Measurements from ENCODE around the gene WNT2B.

The WNT2B gene

DNA sequence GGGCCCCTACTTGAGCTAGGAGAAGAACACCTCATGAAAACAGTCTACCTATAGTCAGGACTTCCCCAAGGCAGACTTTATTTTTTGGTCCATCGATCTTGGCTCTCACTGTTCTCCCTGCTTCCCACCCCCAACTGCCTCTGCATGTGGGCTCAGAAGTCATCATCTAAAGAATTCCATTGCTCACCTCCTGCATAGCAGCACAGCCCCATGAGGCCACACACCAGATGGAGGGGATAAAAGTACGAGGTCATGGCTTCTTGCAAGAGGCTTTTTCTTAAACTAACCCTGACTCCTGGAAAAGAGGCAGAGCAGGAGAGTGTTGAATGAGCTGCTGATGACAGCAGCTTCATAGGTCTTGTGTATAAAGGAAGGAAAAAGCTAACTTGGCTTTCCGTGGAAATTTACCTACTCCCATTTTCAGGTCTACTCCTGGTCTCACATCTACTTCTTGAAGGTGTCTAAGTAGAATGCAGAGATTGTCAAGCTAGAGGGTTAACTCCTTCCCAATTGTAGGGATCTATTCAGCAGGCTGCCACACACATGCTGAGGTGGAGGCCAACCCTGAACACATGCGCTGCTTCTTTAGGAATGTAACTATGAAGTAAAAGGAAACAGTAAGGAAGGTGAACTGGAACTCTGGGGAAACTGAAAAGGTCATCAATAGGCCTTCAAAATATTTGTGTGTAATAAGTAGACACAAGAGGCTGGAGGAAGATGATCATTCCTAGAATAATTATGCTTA, 18.7 kb downstream of the WNT2B start:
- DNase-seq (ENCODE audit: low spot score), result no peak

- DNase-seq (ENCODE audit: low spot score), result no peak
Observed at GRCh38 chr1:112528076-112528475, 19.3 kb downstream of the WNT2B start.

DNA sequence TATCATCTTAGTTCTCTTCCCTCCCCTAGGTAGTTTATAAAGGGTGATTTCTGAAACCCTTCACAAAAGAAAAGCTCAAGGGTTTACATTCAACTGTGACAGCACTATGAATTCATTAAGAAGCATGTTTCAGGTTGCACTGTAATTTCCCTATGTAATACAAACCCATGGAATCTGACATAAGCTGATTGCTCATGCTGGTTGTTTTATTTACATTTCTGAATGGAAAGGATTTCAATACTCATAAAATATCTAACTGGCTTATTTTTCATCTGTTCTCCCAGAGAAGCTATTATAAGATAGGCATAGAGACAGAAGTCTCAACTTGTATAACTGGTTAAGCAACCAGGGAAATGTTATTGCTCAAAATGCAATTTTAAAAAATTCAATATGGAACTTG, 20.5 kb downstream of the WNT2B start:
- no peak for DNase-seq (ENCODE audit: low spot score)

DNA sequence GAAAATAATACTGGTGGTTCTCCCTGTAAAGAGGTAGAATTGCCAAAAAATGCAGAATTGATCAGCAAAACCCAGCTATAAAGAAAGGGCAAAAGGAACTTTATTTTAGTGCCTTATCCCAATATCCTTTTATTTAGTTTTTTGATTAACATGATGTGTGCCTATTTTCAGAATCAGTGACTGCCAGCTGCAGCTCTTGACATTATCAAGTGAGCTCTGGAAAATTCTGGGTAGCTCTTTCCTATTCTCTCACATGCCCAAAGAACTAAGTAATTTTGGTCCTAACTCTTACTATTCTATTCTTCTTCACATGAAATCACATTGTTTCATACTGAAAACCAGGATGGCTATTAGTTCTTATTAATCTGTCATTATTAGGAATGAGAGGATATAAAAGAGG, 22.1 kb downstream of the WNT2B start:
- DNase-seq (ENCODE audit: low spot score), result no peak

- no peak for DNase-seq (ENCODE audit: low spot score)
Observed at GRCh38 chr1:112532064-112532463, 23.3 kb downstream of the WNT2B start.

GRCh38 chr1:112533029-112533428, 24.3 kb downstream of the WNT2B start:
- DNase-seq (ENCODE audit: low spot score), result no peak

DNA sequence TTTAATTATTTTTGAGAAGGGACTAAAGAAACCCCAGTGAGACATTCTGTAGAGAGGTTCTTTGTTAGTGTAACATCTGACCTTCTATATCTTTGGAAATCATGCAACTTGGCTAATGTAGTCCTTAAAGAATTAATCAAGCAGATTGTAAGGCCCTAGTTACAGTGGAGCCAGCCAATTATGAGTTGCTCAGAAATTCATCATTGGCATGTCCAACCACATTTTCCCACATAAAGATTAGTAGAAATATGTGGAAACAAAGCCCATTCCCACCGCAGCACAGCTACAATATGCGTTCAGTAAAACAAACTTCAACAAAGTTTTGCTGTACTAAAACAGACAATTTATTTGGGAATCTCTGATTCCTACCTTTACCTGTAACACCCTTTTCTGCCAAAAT, 27.8 kb downstream of the WNT2B start:
- no peak for DNase-seq (ENCODE audit: low spot score)

- DNase-seq (ENCODE audit: low spot score), result no peak
Observed at GRCh38 chr1:112537456-112537855, 28.7 kb downstream of the WNT2B start.

- DNase-seq (ENCODE audit: low spot score), result no peak
Observed at GRCh38 chr1:112538883-112539282, 30.1 kb downstream of the WNT2B start.

GRCh38 chr1:112540226-112540794, 31.5 kb downstream of the WNT2B start:
- no peak for DNase-seq (ENCODE audit: low spot score)

GRCh38 chr1:112541299-112541698, 32.5 kb downstream of the WNT2B start:
- no peak for DNase-seq (ENCODE audit: low spot score)

DNA sequence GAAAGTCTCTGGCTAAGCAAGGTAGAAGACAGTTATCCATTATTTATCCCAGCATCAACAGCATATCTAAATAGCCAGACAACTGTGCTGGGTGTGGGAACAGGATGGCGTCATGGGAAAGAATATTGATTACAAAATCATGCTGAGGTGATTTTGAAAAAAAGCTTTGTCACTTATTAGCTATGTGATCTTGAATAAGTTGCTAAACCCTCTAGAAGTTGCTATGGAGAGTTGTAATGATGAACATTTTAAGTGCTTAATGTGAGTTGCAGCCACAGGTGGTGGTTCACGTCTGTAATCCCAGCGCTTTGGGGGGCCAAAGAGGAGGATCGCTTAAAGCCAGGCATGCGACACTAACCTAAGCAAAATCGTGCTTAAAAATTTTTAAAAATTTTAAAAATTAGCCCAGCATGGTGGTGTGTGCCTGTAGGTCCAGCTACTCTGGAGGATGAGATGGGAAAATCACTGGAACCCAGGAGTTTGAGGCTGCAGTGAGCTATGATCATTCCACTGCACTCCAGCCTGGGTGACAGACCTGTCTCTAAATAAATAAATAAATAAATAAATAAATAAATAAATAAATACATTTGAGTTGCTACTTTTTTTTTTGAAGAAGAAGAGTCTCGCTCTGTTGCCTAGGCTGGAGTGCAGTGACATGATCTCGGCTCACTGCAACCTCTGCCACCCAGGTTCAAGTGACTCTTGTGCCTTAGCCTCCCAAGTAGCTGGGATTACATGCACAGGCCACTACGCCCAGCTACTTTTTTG, 33.6 kb downstream of the WNT2B start:
- DNase-seq (ENCODE audit: low spot score), result no peak

GRCh38 chr1:112544011-112544688, 35.4 kb downstream of the WNT2B start:
- no peak for DNase-seq (ENCODE audit: low spot score)

GRCh38 chr1:112544751-112545150, 36.0 kb downstream of the WNT2B start:
- no peak for DNase-seq (ENCODE audit: low spot score)

DNA sequence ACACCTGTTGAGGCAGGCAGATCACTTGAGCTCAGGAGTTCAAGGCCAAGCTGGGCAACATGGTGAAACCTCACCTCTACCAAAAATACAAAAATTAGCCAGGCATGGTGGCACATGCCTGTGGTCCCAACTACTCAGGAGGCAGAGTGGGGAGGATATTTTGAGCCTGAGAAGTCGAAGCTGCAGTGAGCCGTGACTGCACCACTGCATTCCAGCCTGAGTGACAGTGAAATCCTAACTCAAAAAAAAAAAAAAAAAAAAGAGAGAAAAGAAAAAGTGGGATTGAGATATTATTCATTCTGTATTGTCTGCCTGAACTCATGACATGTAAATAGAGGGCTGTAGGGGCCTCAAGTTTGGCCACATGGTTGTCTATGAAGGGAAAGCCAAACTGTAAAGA, 37.3 kb downstream of the WNT2B start:
- DNase-seq (ENCODE audit: low spot score), result no peak

DNA sequence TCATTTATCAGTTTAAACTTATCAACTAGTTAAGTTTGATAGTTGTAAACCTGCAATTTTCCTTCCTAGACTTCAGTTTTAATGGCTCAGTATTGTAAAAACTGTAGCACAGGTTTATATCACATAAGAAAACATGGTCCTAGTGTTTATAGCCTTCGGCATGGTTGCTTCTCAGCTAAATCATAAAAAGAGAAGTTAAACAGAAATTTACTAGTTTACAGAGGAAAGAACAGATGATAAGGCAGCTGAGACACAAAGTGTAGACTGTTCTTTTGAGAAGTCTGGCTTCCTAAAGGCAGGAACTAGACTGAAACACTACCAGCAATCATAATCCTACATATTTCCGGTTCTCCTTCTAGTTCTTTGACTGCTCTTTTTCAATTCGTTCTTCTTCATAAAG, 39.8 kb downstream of the WNT2B start:
- DNase-seq (ENCODE audit: low spot score), result no peak

DNA sequence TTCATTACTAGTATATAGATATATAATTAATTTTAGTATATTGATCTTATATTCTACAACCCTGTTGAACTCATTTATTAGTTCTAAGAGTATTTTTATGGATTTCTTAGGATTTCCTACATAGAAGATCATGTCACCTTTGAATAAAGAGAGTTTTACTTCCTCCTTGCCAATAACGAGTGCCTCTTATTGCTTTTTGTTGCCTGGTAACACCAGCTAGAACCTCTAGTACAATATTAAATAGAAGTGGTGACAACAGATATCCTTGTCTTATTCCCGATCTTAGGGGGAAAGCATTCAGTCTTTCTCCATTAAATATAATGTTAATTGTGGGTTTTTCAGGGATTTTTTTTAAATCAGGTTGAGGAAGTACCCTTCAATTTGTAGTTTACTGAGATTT, 40.8 kb downstream of the WNT2B start:
- no peak for DNase-seq (ENCODE audit: low spot score)

DNA sequence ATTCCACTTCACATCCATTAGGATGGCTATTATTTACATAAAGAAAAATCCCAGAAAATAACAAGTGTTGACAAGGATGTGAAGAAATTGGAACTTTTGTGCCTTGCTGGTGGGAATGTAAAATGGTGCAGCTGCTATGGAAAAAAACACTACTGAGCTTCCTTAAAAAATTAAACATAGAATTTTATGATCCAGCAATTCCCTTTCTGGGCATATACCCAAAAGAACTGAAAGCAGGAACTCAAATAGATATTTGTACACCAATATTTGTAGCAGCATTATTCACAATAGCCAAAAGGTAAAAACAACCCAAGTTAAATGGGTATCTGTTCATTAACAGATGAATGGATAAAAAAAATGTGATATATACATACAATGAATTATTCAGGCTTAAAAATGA, 45.6 kb downstream of the WNT2B start:
- DNase-seq (ENCODE audit: low spot score), result no peak

DNA sequence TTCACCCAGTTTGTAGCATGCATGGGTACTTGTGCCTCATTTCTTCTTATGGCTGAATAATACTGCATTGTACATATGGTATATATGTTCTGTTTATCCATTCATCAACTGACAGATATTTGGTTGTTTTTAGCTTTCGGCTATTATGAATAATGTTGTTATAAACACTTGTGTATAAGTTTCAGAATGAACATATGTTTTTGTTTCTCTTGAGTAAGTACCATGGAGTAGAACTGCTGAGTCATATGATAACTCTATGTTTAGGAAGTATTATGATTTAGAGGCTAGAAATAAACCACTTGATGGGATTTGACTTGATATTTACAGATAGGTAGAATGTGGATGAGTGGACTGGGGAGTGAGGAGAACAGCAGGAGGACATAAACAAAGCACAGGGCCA, 48.6 kb downstream of the WNT2B start:
- DNase-seq (ENCODE audit: low spot score), result no peak

GRCh38 chr1:112558634-112559033, 49.9 kb downstream of the WNT2B start:
- no peak for DNase-seq (ENCODE audit: low spot score)

DNA sequence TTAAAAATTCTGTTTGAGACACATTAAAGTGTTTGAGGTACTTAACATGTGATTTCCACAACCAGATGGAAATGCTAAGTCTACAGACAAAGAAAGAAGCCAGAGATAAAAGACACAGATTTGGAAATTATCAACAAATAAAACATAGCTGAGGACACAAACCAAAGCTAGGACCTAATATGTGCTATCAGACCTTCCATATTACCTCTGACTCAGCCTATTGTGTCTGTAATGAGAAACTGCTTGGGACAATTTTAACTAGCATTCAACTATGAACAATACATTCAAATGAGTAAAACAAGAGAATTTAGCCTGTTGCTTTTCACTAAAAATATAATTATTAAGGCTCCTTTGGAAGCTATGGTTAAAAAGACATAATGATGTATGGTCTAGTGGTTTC, 54.6 kb downstream of the WNT2B start:
- no peak for DNase-seq (ENCODE audit: low spot score)

GRCh38 chr1:112564081-112564480, 55.3 kb downstream of the WNT2B start:
- DNase-seq (ENCODE audit: low spot score), result no peak

GRCh38 chr1:112565800-112566199, 57.0 kb downstream of the WNT2B start:
- DNase-seq (ENCODE audit: low spot score), result no peak

Measured in hematopoietic multipotent progenitor cell treated with erythropoietin and hydrocortisone succinate and interleukin-3 and kit ligand, for 17 days (in vitro differentiated cells).